Astrocyte (in vitro differentiated cells and primary cell): ENCODE data around the gene AQP1. TPM values are rescaled to one million over a fixed set of nuclear protein-coding genes. Genes with fewer than 3 reads are reported as not detected.

Experiments
- DNase-seq: peaks from one replicate; pipeline ENCODE4 v3.0.0-alpha.2; 2010; ENCODE audit warnings: low read depth
- FAIRE-seq: peaks from 2 replicates; lab custom pipeline; 2011; peaks lifted over from hg19 to GRCh38; lab: Jason Lieb, UNC
- H2AFZ ChIP-seq: 2 replicates; pipeline ENCODE4 v1.6.0; 2012; ENCODE audit warnings: low read depth, low read length, inconsistent platforms
- H3K27ac ChIP-seq: 2 replicates; pipeline ENCODE4 v1.5.1; 2011; ENCODE audit warnings: low read depth, low read length, inconsistent platforms
- H3K27me3 ChIP-seq: 2 replicates; pipeline ENCODE4 v1.6.0; 2011; ENCODE audit warnings: low read length, inconsistent platforms; ENCODE audit not compliant: insufficient read depth
- H3K36me3 ChIP-seq: 2 replicates; pipeline ENCODE4 v1.5.1; 2011; ENCODE audit warnings: low read length, inconsistent platforms; ENCODE audit not compliant: insufficient read depth
- H3K4me1 ChIP-seq: 2 replicates; pipeline ENCODE4 v1.5.1; 2011; ENCODE audit warnings: low read length, inconsistent platforms; ENCODE audit not compliant: insufficient read depth
- H3K4me2 ChIP-seq: 2 replicates; pipeline ENCODE4 v1.6.0; 2012; ENCODE audit warnings: low read length, inconsistent platforms
- H3K4me3 ChIP-seq: 2 replicates; pipeline ENCODE4 v1.5.1; 2011; ENCODE audit warnings: low read depth, mild to moderate bottlenecking, low read length, inconsistent platforms; ENCODE audit not compliant: insufficient read depth
- H3K79me2 ChIP-seq: 2 replicates; pipeline ENCODE4 v1.6.0; 2012; ENCODE audit warnings: mild to moderate bottlenecking, low read length, inconsistent platforms; ENCODE audit not compliant: insufficient read depth
- H3K9ac ChIP-seq: 2 replicates; pipeline ENCODE4 v1.6.0; 2012; ENCODE audit warnings: mild to moderate bottlenecking, low read length, inconsistent platforms
- H3K9me3 ChIP-seq: 2 replicates; pipeline ENCODE4 v1.5.1; 2012; ENCODE audit warnings: low read depth, mild to moderate bottlenecking, low read length, inconsistent platforms; ENCODE audit not compliant: insufficient read depth
- H4K20me1 ChIP-seq: 2 replicates; pipeline ENCODE4 v1.6.0; 2012; ENCODE audit warnings: low read length, inconsistent platforms; ENCODE audit not compliant: insufficient read depth
- H3K27ac Mint-ChIP-seq: one replicate; pipeline ENCODE4 v1.8.0; 2021; ENCODE audit warnings: mild to moderate bottlenecking, mixed read lengths; ENCODE audit not compliant: unreplicated experiment
- H3K27me3 Mint-ChIP-seq: one replicate; pipeline ENCODE4 v1.8.0; 2021; ENCODE audit warnings: low read depth, mixed read lengths; ENCODE audit not compliant: unreplicated experiment
- H3K36me3 Mint-ChIP-seq: one replicate; pipeline ENCODE4 v1.8.0; 2021; ENCODE audit warnings: low read depth, mixed read lengths; ENCODE audit not compliant: unreplicated experiment
- H3K4me1 Mint-ChIP-seq: one replicate; pipeline ENCODE4 v1.8.0; 2021; ENCODE audit warnings: low read depth, mixed read lengths; ENCODE audit not compliant: unreplicated experiment
- H3K4me3 Mint-ChIP-seq: one replicate; pipeline ENCODE4 v1.8.0; 2021; ENCODE audit warnings: mild to moderate bottlenecking, moderate library complexity, mixed read lengths; ENCODE audit not compliant: unreplicated experiment
- H3K9me3 Mint-ChIP-seq: one replicate; pipeline ENCODE4 v1.8.0; 2021; ENCODE audit warnings: mild to moderate bottlenecking, mixed read lengths; ENCODE audit not compliant: unreplicated experiment
- CTCF ChIP-seq: IDR thresholded peaks from 2 replicates; pipeline ENCODE4 v1.5.1; 2011; ENCODE audit warnings: low read depth, mild to moderate bottlenecking, inconsistent platforms, low read length, moderate library complexity; ENCODE audit not compliant: insufficient read depth
- EZH2 ChIP-seq: IDR thresholded peaks from 2 replicates; pipeline ENCODE4 v1.6.1; 2012; ENCODE audit warnings: mild to moderate bottlenecking, low read length, inconsistent platforms; ENCODE audit not compliant: insufficient read depth
- total RNA-seq: library from RNA; stranded (reverse); gene quantifications from 2 replicates; pipeline ENCODE4 v1.2.1, GENCODE V29; 2021

Gene AQP1
- total RNA-seq, 1 donor from 2014 or later = 6.7 TPM

GRCh38 chr7:30931929-30932540, 20.4 kb downstream of the AQP1 start:
- H2AFZ ChIP-seq = no peak overlapping the region
- no peak for FAIRE-seq

GRCh38 chr7:30932562-30932961, 20.9 kb downstream of the AQP1 start:
- no peak for DNase-seq
- H3K36me3 Mint-ChIP-seq = peaks cover 4% of the 10 kb centered on the region
- peaks cover 24% of the 10 kb centered on the region for H3K27me3 Mint-ChIP-seq
- Histone ChIP-seq H3K27me3 (peaks cover 13% of the 10 kb centered on the region), H3K79me2 (no peaks in the 10 kb centered on the region), H3K9ac (no peak overlapping the region), H2AFZ (no peak overlapping the region), H3K4me1 (no peaks in the 10 kb centered on the region), H3K27ac (no peak overlapping the region), H3K4me3 (no peak overlapping the region), H4K20me1 (no peaks in the 10 kb centered on the region), H3K9me3 (no peaks in the 10 kb centered on the region), H3K4me2 (no peak overlapping the region), H3K36me3 (no peaks in the 10 kb centered on the region)
- no peak for TF ChIP-seq CTCF
- TF ChIP-seq EZH2 = no peak
- H3K4me1 Mint-ChIP-seq = peaks cover 9% of the 10 kb centered on the region
- no peak overlapping the region for H3K27ac Mint-ChIP-seq
- FAIRE-seq = no peak
- peaks cover 2% of the 10 kb centered on the region for H3K9me3 Mint-ChIP-seq
- no peak overlapping the region for H3K4me3 Mint-ChIP-seq

More at GRCh38 chr7:30931929-30932540, 20.4 kb downstream of the AQP1 start:
- DNase-seq = no peak
- Histone ChIP-seq H4K20me1 (no peaks in the 10 kb centered on the region), H3K79me2 (no peaks in the 10 kb centered on the region), H3K4me2 (no peak overlapping the region), H3K27me3 (peaks cover 8% of the 10 kb centered on the region), H3K4me1 (no peaks in the 10 kb centered on the region), H3K36me3 (no peaks in the 10 kb centered on the region), H3K27ac (no peak overlapping the region), H3K9me3 (peaks cover 5% of the 10 kb centered on the region), H3K9ac (no peak overlapping the region), H3K4me3 (no peak overlapping the region)
- Mint-ChIP-seq H3K4me3 (no peak overlapping the region), H3K36me3 (peaks cover 4% of the 10 kb centered on the region), H3K4me1 (peaks cover 9% of the 10 kb centered on the region), H3K27me3 (peaks cover 24% of the 10 kb centered on the region), H3K9me3 (peaks cover 2% of the 10 kb centered on the region), H3K27ac (no peak overlapping the region)
- no peak for TF ChIP-seq CTCF
- TF ChIP-seq EZH2 = no peak
